GM18517 (cell line): ENCODE measurements around the gene POC1A.
A peak's percentile ranks its signal among the peaks of the same experiment; 100 is the strongest.

ENCODE experiments used
- ATAC-seq: cut with Tn5 transposase; IDR thresholded peaks from one replicate; pipeline ENCODE4 v1.9.1; 2021; ENCODE audit warnings: mild to moderate bottlenecking, moderate library complexity; ENCODE audit not compliant: unreplicated experiment

POC1A gene

GRCh38 chr3:52070724-52071621 lies 83.2 kb downstream of the POC1A start:
- ATAC-seq = no peak

GRCh38 chr3:52069855-52070254 lies 84.4 kb downstream of the POC1A start:
- ATAC-seq = no peak

GRCh38 chr3:52069135-52069534 lies 85.1 kb downstream of the POC1A start:
- ATAC-seq = no peak

- no peak for ATAC-seq
Measured at GRCh38 chr3:52068730-52069129, 85.5 kb downstream of the POC1A start.

- no peak for ATAC-seq
Measured at GRCh38 chr3:52068055-52068571, 86.1 kb downstream of the POC1A start.

GRCh38 chr3:52067526-52067925 lies 86.7 kb downstream of the POC1A start:
- no peak for ATAC-seq

GRCh38 chr3:52067046-52067445 lies 87.2 kb downstream of the POC1A start:
- ATAC-seq = no peak

GRCh38 chr3:52065264-52065756 lies 88.9 kb downstream of the POC1A start:
- no peak for ATAC-seq

- ATAC-seq = no peak
Measured at GRCh38 chr3:52064561-52064960, 89.7 kb downstream of the POC1A start.

- ATAC-seq = no peak
Measured at GRCh38 chr3:52063026-52063723, 91.0 kb downstream of the POC1A start.

- ATAC-seq = no peak
Measured at GRCh38 chr3:52062505-52062904, 91.7 kb downstream of the POC1A start.

GRCh38 chr3:52061121-52061910 lies 92.9 kb downstream of the POC1A start:
- ATAC-seq = no peak

GRCh38 chr3:52059781-52060180 lies 94.4 kb downstream of the POC1A start:
- ATAC-seq = no peak

- no peak for ATAC-seq
Measured at GRCh38 chr3:52057812-52058495, 96.3 kb downstream of the POC1A start.

GRCh38 chr3:52056968-52057811 lies 97.0 kb downstream of the POC1A start:
- peak; percentile 76 for ATAC-seq

GRCh38 chr3:52056521-52056967 lies 97.7 kb downstream of the POC1A start, which contains the start of gene DUSP7:
DUSP7 (minus strand) TSS chr3:52056571; CDS start chr3:52056366, 205 bp downstream.
- ATAC-seq = peak; percentile 0

GRCh38 chr3:52055537-52056351 lies 98.5 kb downstream of the POC1A start:
- ATAC-seq = peak; percentile 12
